ENCODE results near the gene MLANA.

DNA sequence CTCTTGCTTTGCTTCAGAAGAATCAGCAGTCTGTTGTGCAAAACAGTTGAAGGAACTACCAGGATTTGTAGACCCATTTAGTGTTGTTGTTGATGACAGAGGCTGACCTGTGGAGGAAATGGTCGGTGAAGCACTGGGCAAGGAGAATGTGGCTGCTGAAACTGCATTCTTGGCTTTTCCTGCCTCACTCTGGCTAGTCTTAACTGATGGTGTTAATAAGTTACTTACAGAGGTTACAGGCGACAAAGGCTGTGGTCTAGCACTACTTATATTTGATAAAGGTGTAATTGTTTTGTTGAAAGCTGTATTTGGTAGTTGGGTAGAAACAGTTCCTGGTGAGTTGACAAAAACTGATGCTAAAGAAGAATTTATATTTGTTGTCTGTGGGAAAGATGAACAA is 31.5 kb downstream of the MLANA start:
- TF ChIP-seq, protein P1, sequence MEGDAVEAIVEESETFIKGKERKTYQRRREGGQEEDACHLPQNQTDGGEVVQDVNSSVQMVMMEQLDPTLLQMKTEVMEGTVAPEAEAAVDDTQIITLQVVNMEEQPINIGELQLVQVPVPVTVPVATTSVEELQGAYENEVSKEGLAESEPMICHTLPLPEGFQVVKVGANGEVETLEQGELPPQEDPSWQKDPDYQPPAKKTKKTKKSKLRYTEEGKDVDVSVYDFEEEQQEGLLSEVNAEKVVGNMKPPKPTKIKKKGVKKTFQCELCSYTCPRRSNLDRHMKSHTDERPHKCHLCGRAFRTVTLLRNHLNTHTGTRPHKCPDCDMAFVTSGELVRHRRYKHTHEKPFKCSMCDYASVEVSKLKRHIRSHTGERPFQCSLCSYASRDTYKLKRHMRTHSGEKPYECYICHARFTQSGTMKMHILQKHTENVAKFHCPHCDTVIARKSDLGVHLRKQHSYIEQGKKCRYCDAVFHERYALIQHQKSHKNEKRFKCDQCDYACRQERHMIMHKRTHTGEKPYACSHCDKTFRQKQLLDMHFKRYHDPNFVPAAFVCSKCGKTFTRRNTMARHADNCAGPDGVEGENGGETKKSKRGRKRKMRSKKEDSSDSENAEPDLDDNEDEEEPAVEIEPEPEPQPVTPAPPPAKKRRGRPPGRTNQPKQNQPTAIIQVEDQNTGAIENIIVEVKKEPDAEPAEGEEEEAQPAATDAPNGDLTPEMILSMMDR (IDR thresholded peaks at IDR 0.05), result no peak
- no peak for TF ChIP-seq POLR2A (IDR thresholded peaks at IDR 0.05)
